SK-N-MC (cell line): ENCODE measurements around the gene AGPAT2.

Experiments
- DNase-seq: peaks from one replicate; pipeline ENCODE4 v3.0.0-alpha.2; 2011; ENCODE audit warnings: low read depth, low spot score
- H3K27ac ChIP-seq: fragments of 200-600 bp; sonication (generic); 2 replicates; pipeline ENCODE4 v1.5.1; 2016; ENCODE audit warnings: mixed run types
- H3K36me3 ChIP-seq: fragments of 200-600 bp; sonication (generic); 2 replicates; pipeline ENCODE4 v1.6.1; 2017; ENCODE audit warnings: antibody characterized with exemption, low read length, mixed read lengths; ENCODE audit not compliant: insufficient read depth
- H3K4me3 ChIP-seq: fragments of 200-600 bp; sonication (generic); 2 replicates; pipeline ENCODE4 v1.5.1; 2016
- H3K9ac ChIP-seq: fragments of 200-600 bp; sonication (generic); 2 replicates; pipeline ENCODE4 v1.8.0; 2017; ENCODE audit warnings: mixed run types, mixed read lengths; ENCODE audit not compliant: insufficient read length
- H3K9me3 ChIP-seq: fragments of 200-600 bp; sonication (generic); 2 replicates; pipeline ENCODE4 v1.6.1; 2017; ENCODE audit warnings: low read depth, mild to moderate bottlenecking, antibody characterized with exemption, low read length, moderate library complexity, mixed read lengths
- EZH2 ChIP-seq: fragments of 200-600 bp; sonication (generic); IDR thresholded peaks from one replicate; pipeline ENCODE4 v1.6.1; 2017; ENCODE audit warnings: antibody characterized with exemption
- FOXP2 ChIP-seq: optimal IDR thresholded peaks from 2 replicates; pipeline ENCODE3; 2011; ENCODE audit warnings: mild to moderate bottlenecking, moderate library complexity; ENCODE audit not compliant: insufficient read depth; ENCODE audit errors: extremely low read length, control extremely low read depth
- POLR2AphosphoS5 ChIP-seq: IDR thresholded peaks from 2 replicates; pipeline ENCODE4 v1.6.1; 2012; ENCODE audit warnings: mild to moderate bottlenecking, low read depth, low read length, borderline replicate concordance

The AGPAT2 gene

DNA sequence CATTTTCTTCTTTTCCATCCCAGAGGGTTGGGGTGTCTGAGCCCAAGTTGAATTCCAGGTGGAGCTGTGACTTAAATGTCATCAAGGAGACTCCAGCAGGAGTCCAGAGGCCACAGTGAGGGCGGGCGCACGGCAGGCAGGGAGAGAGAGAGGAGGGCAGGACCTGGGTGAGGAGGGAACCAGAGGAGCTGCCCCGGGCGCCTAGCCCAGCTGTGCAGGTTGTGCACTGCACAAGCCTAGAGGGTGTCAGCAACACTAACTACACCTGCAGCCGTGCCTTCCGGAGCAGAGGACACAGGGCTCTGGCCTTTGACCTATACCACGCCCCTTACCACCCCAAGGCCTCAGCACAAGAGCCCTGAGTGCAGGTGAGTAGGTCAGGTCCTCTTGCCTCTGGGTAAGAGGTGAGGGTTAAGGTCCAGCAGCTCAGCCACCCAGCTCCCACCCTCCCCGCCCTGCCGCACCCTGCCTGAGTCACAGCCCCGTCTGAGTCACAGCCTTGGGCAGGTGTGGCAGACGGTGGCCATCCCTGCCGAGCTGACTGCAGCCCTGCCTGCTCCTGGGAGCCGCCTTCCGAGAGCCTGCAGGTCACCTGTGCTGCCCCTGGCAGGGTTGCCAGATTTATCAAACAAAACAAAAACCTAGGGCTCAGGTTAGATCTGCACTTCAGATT, 6.4 kb upstream of the AGPAT2 start:
- no peak overlapping the region for H3K4me3 ChIP-seq
- no peaks in the 10 kb centered on the region for H3K36me3 ChIP-seq
- no peak overlapping the region for H3K9ac ChIP-seq
- no peak for DNase-seq
- H3K27ac ChIP-seq = no peak overlapping the region
- H3K9me3 ChIP-seq = no peaks in the 10 kb centered on the region
- TF ChIP-seq POLR2AphosphoS5 = no peak
- TF ChIP-seq FOXP2 = no peak
- no peak for TF ChIP-seq EZH2

DNA sequence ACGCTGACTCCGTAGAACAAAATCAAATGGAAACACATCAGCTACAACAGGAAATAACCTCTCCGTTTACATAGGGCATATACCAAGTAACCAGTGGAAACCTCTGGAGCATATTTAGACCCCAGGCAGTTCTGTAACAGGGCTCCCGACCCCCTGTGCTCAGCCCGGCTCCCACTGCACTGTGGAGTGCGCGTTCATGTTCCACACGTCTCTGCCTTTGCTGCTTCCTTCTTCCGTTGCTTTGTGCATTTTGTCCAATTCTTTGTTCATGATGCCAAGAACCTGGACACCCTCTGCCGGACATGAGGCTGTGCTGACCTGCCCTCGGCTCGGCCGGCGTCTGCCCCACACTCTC, 5.9 kb upstream of the AGPAT2 start:
- Histone ChIP-seq H3K36me3 (no peaks in the 10 kb centered on the region), H3K9ac (no peak overlapping the region), H3K9me3 (no peaks in the 10 kb centered on the region), H3K27ac (no peak overlapping the region), H3K4me3 (no peak overlapping the region)
- TF ChIP-seq POLR2AphosphoS5 (no peak), EZH2 (no peak), FOXP2 (no peak)
- DNase-seq = no peak

DNA sequence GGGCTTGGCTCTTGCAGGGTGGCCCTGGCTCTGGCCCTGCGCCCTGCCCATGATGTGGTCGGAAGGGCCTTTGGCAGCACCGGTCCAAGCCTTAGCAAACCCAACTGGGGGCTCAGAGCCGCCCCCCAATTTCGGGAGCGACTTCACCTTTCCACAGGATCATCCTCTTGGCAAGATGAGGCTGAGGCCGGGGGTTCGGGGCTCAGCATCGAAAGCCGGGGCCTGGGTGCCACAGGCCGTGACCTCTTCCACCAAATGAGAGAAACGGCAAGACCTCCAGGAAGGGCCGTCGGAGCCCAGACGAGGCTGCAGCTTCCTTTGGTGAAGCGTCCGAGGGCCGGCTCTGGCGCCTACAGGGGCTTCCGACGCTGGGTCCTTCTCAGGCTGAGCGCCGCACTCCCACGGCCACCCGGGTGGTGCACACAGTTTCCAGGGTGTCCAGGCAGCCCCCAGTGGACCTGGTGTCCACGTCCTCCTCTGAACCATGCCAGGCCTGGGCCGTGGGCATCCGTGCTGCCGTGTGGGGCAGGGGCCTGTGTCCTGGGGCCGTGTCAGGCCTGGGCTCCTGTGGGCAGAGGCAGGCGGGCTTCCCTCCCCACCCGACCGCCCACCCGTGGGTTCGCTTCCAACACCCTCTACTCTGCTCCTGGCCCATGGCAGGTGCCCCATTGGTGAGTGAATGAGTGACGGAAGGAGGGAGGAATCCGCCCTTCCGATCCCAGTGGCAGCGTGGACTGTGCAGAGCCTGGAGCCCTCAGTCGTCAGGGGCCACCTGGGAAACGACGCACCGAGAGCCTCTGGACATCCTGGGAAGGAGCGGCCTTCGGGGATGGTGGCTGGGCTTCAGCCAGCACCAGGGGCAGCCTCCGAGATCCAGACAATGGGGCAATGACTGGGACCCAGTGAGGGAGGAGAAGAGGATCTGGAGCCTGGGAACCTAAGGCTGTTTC, 5.2 kb upstream of the AGPAT2 start:
- DNase-seq = no peak
- TF ChIP-seq FOXP2 (no peak), POLR2AphosphoS5 (no peak), EZH2 (no peak)
- Histone ChIP-seq H3K9me3 (no peaks in the 10 kb centered on the region), H3K27ac (no peak overlapping the region), H3K9ac (no peak overlapping the region), H3K4me3 (no peak overlapping the region), H3K36me3 (no peaks in the 10 kb centered on the region)

DNA sequence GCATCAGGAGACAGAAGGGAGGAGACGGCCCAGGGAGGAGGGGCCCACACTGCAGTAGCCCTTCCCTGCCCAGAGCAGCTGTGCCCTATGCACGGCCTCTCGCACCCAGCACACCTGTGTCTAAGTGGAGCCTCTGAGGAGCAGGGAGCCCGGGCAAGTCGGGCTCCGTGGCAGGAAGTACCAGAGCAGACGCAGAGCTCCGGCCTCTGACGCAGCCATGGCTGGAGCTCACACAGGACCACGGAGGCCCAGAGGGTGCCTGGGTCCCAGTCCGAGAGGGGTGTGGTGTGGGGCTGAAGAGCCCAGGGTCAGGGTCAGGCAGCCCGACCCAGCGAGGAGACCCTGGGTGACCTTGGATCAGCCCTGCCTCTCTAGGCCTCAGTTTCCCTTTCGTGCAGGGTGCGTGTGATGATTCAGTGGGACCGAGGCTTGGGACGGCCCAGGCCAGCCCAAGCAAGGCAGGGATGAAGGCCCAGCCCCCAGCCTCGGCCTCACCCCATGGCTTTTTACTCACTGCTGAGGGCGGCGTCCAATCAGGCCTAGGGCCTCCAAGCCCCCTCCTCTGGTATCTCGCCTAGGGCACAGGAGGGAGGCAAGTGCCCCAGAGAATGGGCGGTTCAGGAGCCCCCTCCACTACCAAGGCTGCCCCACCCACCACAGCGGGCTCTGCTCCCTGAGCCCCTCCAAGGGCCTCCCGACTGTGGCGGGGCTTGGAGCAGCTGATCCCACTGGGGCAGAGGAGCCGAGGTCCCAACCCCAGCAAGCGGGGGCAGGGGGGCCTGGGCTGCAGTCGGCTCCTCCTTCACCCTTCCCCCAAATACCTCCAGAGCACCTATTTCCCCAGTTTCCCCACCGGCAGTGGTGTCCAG, 4.3 kb upstream of the AGPAT2 start:
- H3K4me3 ChIP-seq = no peak overlapping the region
- no peak overlapping the region for H3K27ac ChIP-seq
- DNase-seq = no peak
- H3K9me3 ChIP-seq = no peaks in the 10 kb centered on the region
- H3K9ac ChIP-seq = no peak overlapping the region
- TF ChIP-seq EZH2 (no peak), POLR2AphosphoS5 (no peak), FOXP2 (no peak)
- no peaks in the 10 kb centered on the region for H3K36me3 ChIP-seq

DNA sequence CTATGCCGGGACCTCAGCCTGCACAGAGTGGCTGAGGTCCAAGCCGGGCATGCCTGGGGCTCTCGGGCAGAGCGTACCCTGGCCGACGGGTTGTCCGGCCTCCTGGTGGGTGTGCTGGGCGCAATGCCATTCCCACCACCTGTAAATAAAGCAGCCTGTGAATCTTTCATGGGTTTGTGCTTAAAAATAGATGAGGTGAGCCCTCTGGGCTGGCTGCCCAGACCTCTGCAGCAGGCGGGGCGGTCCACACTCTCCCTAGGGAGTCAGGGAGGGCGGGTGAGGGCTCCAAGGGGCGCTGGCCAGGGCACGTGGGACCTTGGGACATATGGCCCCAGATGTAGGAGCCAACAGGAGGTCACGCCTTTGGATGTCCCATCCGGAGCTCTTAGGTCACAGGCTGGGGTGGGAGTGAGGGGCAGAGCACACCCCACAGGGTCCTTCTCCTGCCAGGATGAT, 3.6 kb upstream of the AGPAT2 start:
- H3K36me3 ChIP-seq = no peaks in the 10 kb centered on the region
- no peak overlapping the region for H3K4me3 ChIP-seq
- H3K9me3 ChIP-seq = no peaks in the 10 kb centered on the region
- no peak for DNase-seq
- no peak overlapping the region for H3K9ac ChIP-seq
- TF ChIP-seq POLR2AphosphoS5 = no peak
- TF ChIP-seq FOXP2 = no peak
- no peak for TF ChIP-seq EZH2
- no peak overlapping the region for H3K27ac ChIP-seq

DNA sequence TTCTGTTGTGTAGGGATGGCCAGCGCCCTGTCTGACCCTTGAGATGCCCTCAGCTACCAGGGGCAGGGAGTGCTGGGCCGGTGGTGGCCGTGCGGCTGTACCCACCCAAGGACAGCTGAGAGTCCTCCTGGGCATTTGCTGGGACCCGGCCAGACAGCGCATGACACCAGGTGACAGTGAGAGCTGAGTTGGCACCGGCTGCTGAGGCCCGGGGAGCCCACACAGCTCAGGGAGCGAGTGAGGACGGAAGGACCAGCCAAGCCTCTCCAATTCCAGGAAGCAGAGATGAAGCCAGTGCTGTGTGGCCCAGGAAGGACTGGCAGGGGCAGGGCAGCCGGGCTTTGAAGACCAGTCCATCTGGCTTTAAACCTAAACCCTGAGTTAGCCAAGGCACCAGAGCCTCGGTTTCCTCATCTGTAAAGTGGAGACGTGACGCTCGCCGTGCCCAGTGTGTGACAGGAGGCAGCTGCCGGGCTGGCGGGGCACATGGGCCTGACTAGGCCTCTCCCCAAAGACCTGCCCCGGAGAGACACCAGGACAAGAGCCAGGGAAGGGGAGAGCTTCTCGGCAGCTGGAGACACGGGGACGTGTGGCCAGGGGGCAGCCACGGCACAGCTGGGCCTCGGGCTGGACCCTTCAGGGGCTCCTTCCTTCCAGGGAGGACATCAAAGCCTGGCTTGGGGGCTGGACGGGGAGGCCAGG, 3.0 kb upstream of the AGPAT2 start:
- TF ChIP-seq POLR2AphosphoS5 (no peak), FOXP2 (no peak), EZH2 (no peak)
- no peak overlapping the region for H3K9ac ChIP-seq
- no peak for DNase-seq

DNA sequence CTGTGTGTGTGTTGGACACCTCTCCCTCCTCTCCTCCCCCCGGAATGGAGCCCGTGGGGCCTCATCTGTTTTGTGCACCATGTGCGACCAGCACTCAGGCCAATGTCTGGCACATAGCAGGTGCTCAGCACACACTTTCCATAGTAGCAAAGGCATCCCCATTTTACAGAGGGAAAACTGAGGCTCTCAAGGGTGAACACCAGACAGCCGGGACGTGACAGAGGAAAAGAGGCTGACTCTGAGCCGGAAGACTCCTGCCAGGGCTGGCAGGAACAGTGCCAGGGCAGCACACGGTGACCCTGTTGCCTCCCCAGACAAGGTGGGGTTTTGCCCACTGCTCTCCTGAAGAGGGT, 1.8 kb upstream of the AGPAT2 start:
- no peaks in the 10 kb centered on the region for H3K9me3 ChIP-seq
- TF ChIP-seq EZH2 (no peak), FOXP2 (no peak), POLR2AphosphoS5 (no peak)
- no peak overlapping the region for H3K9ac ChIP-seq
- DNase-seq = no peak
- H3K36me3 ChIP-seq = no peaks in the 10 kb centered on the region
- no peak overlapping the region for H3K4me3 ChIP-seq
- H3K27ac ChIP-seq = no peak overlapping the region

More for the DNA sequence above, 3.0 kb upstream of the AGPAT2 start:
- H3K27ac ChIP-seq = no peak overlapping the region
- no peaks in the 10 kb centered on the region for H3K36me3 ChIP-seq
- H3K9me3 ChIP-seq = no peaks in the 10 kb centered on the region
- no peak overlapping the region for H3K4me3 ChIP-seq
